Limb (tissue), 2 donors: Measurements from ENCODE around the gene SLC12A8.

Source experiments
- DNase-seq, 2 donors: peaks; one replicate each; pipeline ENCODE4 v3.0.0-alpha.2; 2016; ENCODE audit errors: extremely low spot score in 2 of 2

SLC12A8 gene

GRCh38 chr3:125187599-125187910 is 25.0 kb downstream of the SLC12A8 start:
- DNase-seq: no peak

- no peak for DNase-seq
Observed at GRCh38 chr3:125186800-125187598, 25.5 kb downstream of the SLC12A8 start.

- peak; percentile 36 to 48 for DNase-seq
Observed at GRCh38 chr3:125186261-125186787, 26.2 kb downstream of the SLC12A8 start.

GRCh38 chr3:125185805-125186204 is 26.7 kb downstream of the SLC12A8 start:
- DNase-seq: no peak

GRCh38 chr3:125179884-125180240 is 32.7 kb downstream of the SLC12A8 start:
- DNase-seq: no peak

- DNase-seq: no peak
Observed at GRCh38 chr3:125179143-125179883, 33.2 kb downstream of the SLC12A8 start.

- no peak for DNase-seq
Observed at GRCh38 chr3:125177746-125178145, 34.8 kb downstream of the SLC12A8 start.

GRCh38 chr3:125175295-125176078 is 37.1 kb downstream of the SLC12A8 start:
- peak in 1 of 2 donors; percentile 45 for DNase-seq

GRCh38 chr3:125172346-125172745 is 40.2 kb downstream of the SLC12A8 start:
- no peak for DNase-seq

GRCh38 chr3:125168711-125169393 is 43.7 kb downstream of the SLC12A8 start:
- DNase-seq: no peak

GRCh38 chr3:125166599-125167136 is 45.9 kb downstream of the SLC12A8 start:
- DNase-seq: no peak

GRCh38 chr3:125165948-125166553 is 46.5 kb downstream of the SLC12A8 start:
- DNase-seq: no peak

- DNase-seq: no peak
Observed at GRCh38 chr3:125165189-125165947, 47.2 kb downstream of the SLC12A8 start.

GRCh38 chr3:125163739-125164601 is 48.6 kb downstream of the SLC12A8 start:
- DNase-seq: no peak

- no peak for DNase-seq
Observed at GRCh38 chr3:125161607-125162219, 50.8 kb downstream of the SLC12A8 start.

GRCh38 chr3:125160606-125161371 is 51.8 kb downstream of the SLC12A8 start:
- peak in 1 of 2 donors; percentile 66 for DNase-seq

- DNase-seq: no peak
Observed at GRCh38 chr3:125157183-125157582, 55.4 kb downstream of the SLC12A8 start.

GRCh38 chr3:125156456-125156855 is 56.1 kb downstream of the SLC12A8 start:
- DNase-seq: no peak
